HepG2 (cell line): Measurements from ENCODE around the gene GPR15.

Source experiments
- ATF3 ChIP-seq: sonication (generic); formaldehyde crosslinking; IDR thresholded peaks from 2 replicates; pipeline ENCODE4 v1.4.0; 2020; ENCODE audit warnings: missing genetic modification reagents
- CHD4 ChIP-seq: fragments of 200-600 bp; sonication (generic); IDR thresholded peaks from 2 replicates; pipeline ENCODE4 v1.7.0; 2017; ENCODE audit warnings: mild to moderate bottlenecking, low read length, borderline replicate concordance
- CTCF ChIP-seq: sonication (generic); formaldehyde crosslinking; IDR thresholded peaks from 2 replicates; pipeline ENCODE4 v1.5.0; 2020; ENCODE audit warnings: mild to moderate bottlenecking, missing genetic modification reagents, moderate library complexity
- ETS1 ChIP-seq: sonication (generic); formaldehyde crosslinking; IDR thresholded peaks from 2 replicates; pipeline ENCODE4 v1.4.0; 2020; ENCODE audit warnings: missing genetic modification reagents
- EZH2 ChIP-seq: conservative IDR thresholded peaks from 2 replicates; pipeline ENCODE4 v1.6.1; 2012; ENCODE audit warnings: mild to moderate bottlenecking, low read depth, low read length, moderate library complexity
- FLYWCH1 ChIP-seq: sonication (generic); formaldehyde crosslinking; IDR thresholded peaks from 2 replicates; pipeline ENCODE4 v1.8.1; 2023; ENCODE audit warnings: mild to moderate bottlenecking, missing genetic modification reagents
- KAT2B ChIP-seq: fragments of 150-350 bp; IDR thresholded peaks from 2 replicates; pipeline ENCODE4 v1.6.1; 2014; ENCODE audit warnings: low read depth, low read length, borderline replicate concordance
- POLR2A ChIP-seq, 2 experiments: IDR thresholded peaks; 2 replicates each; pipeline ENCODE4 v1.6.1; 2011; ENCODE audit warnings: low read depth in 2 of 2, low read length in 2 of 2, mild to moderate bottlenecking in 1 of 2, moderate library complexity in 1 of 2; ENCODE audit not compliant: insufficient read depth in 1 of 2
- SRSF1 ChIP-seq: fragments of 200-400 bp; formaldehyde crosslinking; optimal IDR thresholded peaks from 2 replicates; pipeline ENCODE3; 2017; ENCODE audit warnings: mild to moderate bottlenecking, low read depth, low read length, moderate library complexity
- YY1 ChIP-seq: IDR thresholded peaks from 2 replicates; pipeline ENCODE4 v1.6.1; 2011; ENCODE audit warnings: low read length, low read depth, moderate library complexity, mild to moderate bottlenecking; ENCODE audit not compliant: insufficient read depth, insufficient replicate concordance
- ZNF367 ChIP-seq: sonication (generic); formaldehyde crosslinking; IDR thresholded peaks from 2 replicates; pipeline ENCODE4 v1.4.0; 2020; ENCODE audit warnings: missing genetic modification reagents, borderline replicate concordance
- TF ChIP-seq, protein P1 (sequence below): sonication (generic); formaldehyde crosslinking; conservative IDR thresholded peaks from 2 replicates; pipeline ENCODE4 v1.4.0; 2020; ENCODE audit warnings: missing genetic modification reagents

- TF ChIP-seq KAT2B, result no peak
- no peak for TF ChIP-seq ZNF367
- TF ChIP-seq CTCF (CRISPR knock-in tag), result no peak
- no peak for TF ChIP-seq SRSF1
- TF ChIP-seq ATF3 (CRISPR knock-in tag), result no peak
- TF ChIP-seq POLR2A (IDR thresholded peaks at IDR 0.05; ENCODE audit: insufficient read depth in 1 of 2, low read depth in 2 of 2, low read length in 2 of 2), result no peak
- TF ChIP-seq YY1, result no peak
- TF ChIP-seq CHD4, result no peak
- TF ChIP-seq ETS1, result no peak
- TF ChIP-seq FLYWCH1 (CRISPR knock-in tag), result no peak
- TF ChIP-seq, protein P1, sequence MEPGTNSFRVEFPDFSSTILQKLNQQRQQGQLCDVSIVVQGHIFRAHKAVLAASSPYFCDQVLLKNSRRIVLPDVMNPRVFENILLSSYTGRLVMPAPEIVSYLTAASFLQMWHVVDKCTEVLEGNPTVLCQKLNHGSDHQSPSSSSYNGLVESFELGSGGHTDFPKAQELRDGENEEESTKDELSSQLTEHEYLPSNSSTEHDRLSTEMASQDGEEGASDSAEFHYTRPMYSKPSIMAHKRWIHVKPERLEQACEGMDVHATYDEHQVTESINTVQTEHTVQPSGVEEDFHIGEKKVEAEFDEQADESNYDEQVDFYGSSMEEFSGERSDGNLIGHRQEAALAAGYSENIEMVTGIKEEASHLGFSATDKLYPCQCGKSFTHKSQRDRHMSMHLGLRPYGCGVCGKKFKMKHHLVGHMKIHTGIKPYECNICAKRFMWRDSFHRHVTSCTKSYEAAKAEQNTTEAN (CRISPR knock-in tag), result no peak
- no peak for TF ChIP-seq EZH2
Measured at GRCh38 chr3:98501270-98501669, 30.5 kb upstream of the GPR15 start.
